K562 (cell line): ENCODE data around the gene FPGS. TPM values are rescaled to one million over a fixed set of nuclear protein-coding genes. Genes with fewer than 3 reads are reported as not detected.

ENCODE experiments used
- ATAC-seq: fragments of 200-7000 bp; cut with Tn5 transposase; 3 replicates; pipeline ENCODE4 v1.9.1; 2020; ENCODE audit warnings: moderate library complexity
- BruUV-seq: library from RNA; stranded (reverse); fragments of 400-500 nt; replicated peaks from 2 replicates; lab custom pipeline; 2021; lab: Mats Ljungman, UMichigan
- CTCF ChIA-PET: fragments of 300-600 bp; formaldehyde crosslinking; extraction: SDS; loops from one replicate; lab custom pipeline; 2021; ENCODE audit warnings: low intra/inter-chr PET ratio; lab: Yijun Ruan, JAX
- POLR2A ChIA-PET: fragments of 300-600, 350-650 bp; sonication (Branson Sonifier 250); formaldehyde crosslinking; extraction: SDS; loops from one replicate; lab custom pipeline; 2021; ENCODE audit warnings: antibody characterized with exemption, inconsistent platforms; lab: Yijun Ruan, JAX
- DNase-seq, 4 experiments: peaks; one replicate each; pipeline versions ENCODE4 v3.0.0 to v3.0.0-alpha.2; 2011 to 2018; ENCODE audit warnings: low spot score in 3 of 4, mixed read lengths in 3 of 4; ENCODE audit errors: extremely low read depth in 1 of 4
- FAIRE-seq: peaks from 2 replicates; lab custom pipeline; 2011; peaks lifted over from hg19 to GRCh38; lab: Jason Lieb, UNC
- H2AFZ ChIP-seq: 2 replicates; pipeline ENCODE4 v1.6.0; 2011; ENCODE audit warnings: low read depth, low read length, control low read depth, inconsistent platforms
- H3K27ac ChIP-seq: fragments of 200-600 bp; 3 replicates; pipeline ENCODE4 v1.8.0; 2011; ENCODE audit warnings: low read depth, mild to moderate bottlenecking, control low read depth, inconsistent platforms, low read length, moderate library complexity, mixed read lengths; ENCODE audit errors: extremely low read depth
- H3K27me3 ChIP-seq, 2 experiments: fragments of 300-600 bp in 1 of 2; 2 replicates in 1 of 2; 3 replicates in 1 of 2; pipeline versions ENCODE4 v1.6.0 to v1.8.0; 2011; ENCODE audit warnings: inconsistent platforms in 2 of 2, low read length in 2 of 2, mild to moderate bottlenecking in 1 of 2, mixed read lengths in 1 of 2, moderate library complexity in 1 of 2; ENCODE audit not compliant: control insufficient read depth in 2 of 2, insufficient read depth in 2 of 2
- H3K36me3 ChIP-seq: fragments of 300-600 bp; 3 replicates; pipeline ENCODE4 v1.8.0; 2011; ENCODE audit warnings: mild to moderate bottlenecking, low read length, inconsistent platforms; ENCODE audit not compliant: control insufficient read depth, insufficient read depth
- H3K4me1 ChIP-seq, 2 experiments: fragments of 200-600 bp in 1 of 2; replicated peaks in 1 of 2; 2 replicates in 1 of 2; 3 replicates in 1 of 2; pipeline versions ENCODE4 v1.5.1 to v1.8.0; 2011; ENCODE audit warnings: inconsistent platforms in 2 of 2, low read length in 2 of 2, mild to moderate bottlenecking in 1 of 2, mixed read lengths in 1 of 2, moderate library complexity in 1 of 2; ENCODE audit not compliant: control insufficient read depth in 2 of 2, insufficient read depth in 2 of 2
- H3K4me2 ChIP-seq: 2 replicates; pipeline ENCODE4 v1.6.1; 2011; ENCODE audit warnings: low read length, control low read depth, inconsistent platforms, mixed read lengths; ENCODE audit not compliant: insufficient read depth
- H3K4me3 ChIP-seq: fragments of 200-600 bp; sonication (generic), shearing (Covaris generic); 2 replicates; pipeline ENCODE4 v1.5.1; 2016; ENCODE audit warnings: control low read depth, inconsistent platforms
- H3K79me2 ChIP-seq: fragments of 200-600 bp; 3 replicates; pipeline ENCODE4 v1.8.0; 2011; ENCODE audit warnings: low read length, inconsistent platforms; ENCODE audit not compliant: control insufficient read depth, insufficient read depth
- H3K9ac ChIP-seq, 2 experiments: 2 replicates each; pipeline versions ENCODE4 v1.6.0 to v1.6.1; 2011; ENCODE audit warnings: low read depth in 2 of 2, low read length in 2 of 2, control low read depth in 1 of 2, inconsistent platforms in 1 of 2, mild to moderate bottlenecking in 1 of 2, mixed read lengths in 1 of 2; ENCODE audit not compliant: insufficient read depth in 1 of 2
- H3K9me1 ChIP-seq: one replicate; pipeline ENCODE4 v1.6.0; 2011; ENCODE audit warnings: inconsistent platforms, mild to moderate bottlenecking, low read length, moderate library complexity; ENCODE audit not compliant: control insufficient read depth, insufficient read depth
- H3K9me3 ChIP-seq: replicated peaks from 2 replicates; pipeline ENCODE4 v1.5.1; 2011; ENCODE audit warnings: low read depth, low read length, inconsistent platforms; ENCODE audit not compliant: control insufficient read depth, insufficient read depth
- H4K20me1 ChIP-seq: replicated peaks from 2 replicates; pipeline ENCODE4 v1.6.1; 2011; ENCODE audit warnings: low read length, inconsistent platforms, mixed read lengths; ENCODE audit not compliant: control insufficient read depth, insufficient read depth
- C11orf30 ChIP-seq: fragments of 450-650 bp; IDR thresholded peaks from 2 replicates; pipeline ENCODE4 v1.6.1; 2016; ENCODE audit warnings: low read depth, mild to moderate bottlenecking
- CREB1 ChIP-seq, 2 experiments: sonication (generic) in 1 of 2; formaldehyde crosslinking in 1 of 2; IDR thresholded peaks; 2 replicates each; pipeline versions ENCODE4 v1.6.1 to v1.8.0; 2012 to 2022; ENCODE audit warnings: inconsistent platforms in 1 of 2, mild to moderate bottlenecking in 1 of 2, missing genetic modification reagents in 1 of 2, moderate library complexity in 1 of 2
- FOXA3 ChIP-seq, 2 experiments: fragments of 450-650 bp in 1 of 2; sonication (generic) in 1 of 2; formaldehyde crosslinking; IDR thresholded peaks in 1 of 2; conservative IDR thresholded peaks in 1 of 2; 2 replicates each; pipeline versions ENCODE4 v1.4.0 to v1.8.0; 2020 to 2022; ENCODE audit warnings: mild to moderate bottlenecking in 2 of 2, missing genetic modification reagents in 1 of 2
- MAFG ChIP-seq: fragments of 450-650 bp; conservative IDR thresholded peaks from 2 replicates; pipeline ENCODE4 v1.6.1; 2016; ENCODE audit warnings: missing genetic modification characterization, missing compliant biosample characterization
- PHF20 ChIP-seq: fragments of 450-650 bp; IDR thresholded peaks from 2 replicates; pipeline ENCODE4 v1.6.1; 2018; ENCODE audit not compliant: partially characterized antibody
- RB1 ChIP-seq: fragments of 450-650 bp; IDR thresholded peaks from 2 replicates; pipeline ENCODE4 v1.6.1; 2017; ENCODE audit warnings: low read depth, mild to moderate bottlenecking
- SFPQ ChIP-seq: fragments of 200-400 bp; formaldehyde crosslinking; IDR thresholded peaks from 2 replicates; pipeline ENCODE4 v1.6.1; 2017; ENCODE audit warnings: mild to moderate bottlenecking, low read depth, low read length, moderate library complexity
- SMARCA4 ChIP-seq: fragments of 450-650 bp; IDR thresholded peaks from 2 replicates; pipeline ENCODE4 v1.6.1; 2016
- THAP7 ChIP-seq: fragments of 250-450 bp; sonication (Bioruptor Pico); IDR thresholded peaks from 2 replicates; pipeline ENCODE4 v1.5.0; 2021
- ZBTB9 ChIP-seq: fragments of 450-650 bp; formaldehyde crosslinking; IDR thresholded peaks from 2 replicates; pipeline ENCODE4 v1.4.0; 2020; ENCODE audit warnings: mild to moderate bottlenecking, moderate library complexity
- ZNF263 ChIP-seq: sonication (generic); formaldehyde crosslinking; IDR thresholded peaks from 2 replicates; pipeline ENCODE4 v1.8.0; 2022; ENCODE audit warnings: mild to moderate bottlenecking, missing genetic modification reagents, borderline replicate concordance
- WGBS: fragments of 100-300 bp; shearing (Covaris generic); methylation state at CpG from one replicate; pipeline ENCODE4 v1.1.6; 2016; ENCODE audit warnings: low coverage, mixed read lengths; ENCODE audit not compliant: insufficient coverage; ENCODE audit errors: missing lambda C conversion rate; 5-methylcytosine and 5-hydroxymethylcytosine counted together
- in situ Hi-C: fragments of 300-500 bp; cut with MboI; formaldehyde crosslinking; loops from 4 replicates; pipeline ENCODE4 v1.15.0; 2018; ENCODE audit warnings: inconsistent platforms, mixed read lengths
- intact Hi-C: fragments of 100-400 bp; cut with micrococcal nuclease; formaldehyde crosslinking; loops from 2 replicates; pipeline ENCODE4 v1.14.2; 2022
- polyA plus RNA-seq, 8 experiments: library from polyadenylated mRNA; depleted of rRNA in 4 of 8; stranded (reverse) in 5 of 8; unstranded in 3 of 8; fragments of >200 nt; fragmentation: Nextera tagmentation in 2 of 8; fragmentation: Illumina TruSeq in 1 of 8; extraction: Ambion mirVana in 2 of 8; extraction: Trizol in 1 of 8; gene quantifications; 2 replicates each; pipeline versions ENCODE4 v1.2.1 to v1.2.3, GENCODE V29; 2011 to 2014; ENCODE audit warnings: inconsistent platforms in 1 of 8, missing spikeins in 1 of 8
- total RNA-seq, 7 experiments: library from RNA; depleted of rRNA in 6 of 7; stranded (reverse); fragments of >200 nt in 6 of 7; fragmentation: Illumina TruSeq in 2 of 7; extraction: Trizol in 2 of 7; gene quantifications; 2 replicates each; pipeline versions ENCODE4 v1.2.1 to v1.2.3, GENCODE V29; 2011 to 2021; ENCODE audit warnings: low replicate concordance in 1 of 7
- TF ChIP-seq, protein P1 (sequence below), 3 experiments: IDR thresholded peaks in 2 of 3; conservative IDR thresholded peaks in 1 of 3; 2 replicates each; pipeline ENCODE4 v1.5.1; 2011 to 2012; ENCODE audit warnings: low read length in 3 of 3, mild to moderate bottlenecking in 3 of 3, control low read depth in 2 of 3, improper control_type of control experiment in 1 of 3, inconsistent platforms in 1 of 3, low read depth in 1 of 3, mixed read lengths in 1 of 3, moderate library complexity in 1 of 3; ENCODE audit not compliant: insufficient read depth in 2 of 3

The FPGS gene
- total and polyA plus RNA-seq, 9 of the 15 experiments (the other 6 are each of a cell fraction or from before 2014, with no cell fraction given) = 0.84 to 86.4 (median 59.2) TPM

- 0 out of 2 replicates have a peak, but pooled peaks have one; percentile 7 for TF ChIP-seq ZNF263 (CRISPR knock-in tag)
These were observed 1.0 kb downstream of the FPGS start (continued) for GRCh38 chr9:127803507-127804352.

DNA sequence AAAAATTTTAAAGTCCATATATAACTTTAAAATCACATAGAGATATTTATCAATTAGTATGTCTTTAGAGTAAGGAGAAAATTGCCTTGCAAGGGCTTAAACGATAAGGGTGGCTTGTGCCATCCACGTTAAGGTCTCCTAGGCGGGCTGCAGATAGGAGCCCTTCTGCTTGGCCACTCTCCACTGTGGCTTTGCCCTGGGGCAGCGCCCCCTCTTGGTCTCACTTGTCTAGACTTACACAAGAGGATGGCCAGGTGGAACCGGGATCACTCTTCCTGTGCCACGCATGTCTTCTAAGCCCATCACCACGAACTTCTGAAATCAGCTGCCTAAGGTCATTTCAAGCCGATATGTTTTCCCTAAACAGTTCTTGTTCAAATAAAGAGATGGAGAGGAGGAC lies 2.9 kb downstream of the FPGS start:
- DNase-seq (peak in 3 of 4 experiments; percentile 35 to 66 (median 38)), FAIRE-seq (peak; percentile 77), ATAC-seq (no peak)
- H3K36me3 ChIP-seq = peaks cover 60% of the 10 kb centered on the region
- WGBS = 65% methylated on average over 8 of the region's 8 CpGs
- intact Hi-C loops (no loop called here), in situ Hi-C loops (loop anchor here (5.0 kb wide), 1 partner anchor 67 kb away; no protein-coding TSS in a partner anchor)
- H3K4me2 ChIP-seq = no peak overlapping the region
- H2AFZ ChIP-seq = no peak overlapping the region
- TSS peak; percentile 27 for BruUV-seq
- no peak overlapping the region for H3K4me3 ChIP-seq
- H3K27me3 ChIP-seq = no peaks in the 10 kb centered on the region
- no peaks in the 10 kb centered on the region for H3K9me3 ChIP-seq
- peaks cover 2% of the 10 kb centered on the region for H3K9me1 ChIP-seq
- ChIA-PET POLR2A (interaction anchor here (0.8 to 1.4 kb wide), 3 partner anchors 12 to 89 kb away, joined by 3 read pairs; no protein-coding TSS in a partner anchor), CTCF (interaction anchor here (0.6 kb wide), 1 partner anchor 65 kb away, joined by 3 read pairs; no protein-coding TSS in a partner anchor)
- no peak overlapping the region for H3K27ac ChIP-seq
- H4K20me1 ChIP-seq = peaks cover 7% of the 10 kb centered on the region
- peaks cover 28 to 51% of the 10 kb centered on the region in 2 experiments for H3K4me1 ChIP-seq
- H3K9ac ChIP-seq = no peak overlapping the region
- H3K79me2 ChIP-seq = peaks cover 24% of the 10 kb centered on the region
- no peak for TF ChIP-seq MAFG (tag)
- TF ChIP-seq, protein P1, sequence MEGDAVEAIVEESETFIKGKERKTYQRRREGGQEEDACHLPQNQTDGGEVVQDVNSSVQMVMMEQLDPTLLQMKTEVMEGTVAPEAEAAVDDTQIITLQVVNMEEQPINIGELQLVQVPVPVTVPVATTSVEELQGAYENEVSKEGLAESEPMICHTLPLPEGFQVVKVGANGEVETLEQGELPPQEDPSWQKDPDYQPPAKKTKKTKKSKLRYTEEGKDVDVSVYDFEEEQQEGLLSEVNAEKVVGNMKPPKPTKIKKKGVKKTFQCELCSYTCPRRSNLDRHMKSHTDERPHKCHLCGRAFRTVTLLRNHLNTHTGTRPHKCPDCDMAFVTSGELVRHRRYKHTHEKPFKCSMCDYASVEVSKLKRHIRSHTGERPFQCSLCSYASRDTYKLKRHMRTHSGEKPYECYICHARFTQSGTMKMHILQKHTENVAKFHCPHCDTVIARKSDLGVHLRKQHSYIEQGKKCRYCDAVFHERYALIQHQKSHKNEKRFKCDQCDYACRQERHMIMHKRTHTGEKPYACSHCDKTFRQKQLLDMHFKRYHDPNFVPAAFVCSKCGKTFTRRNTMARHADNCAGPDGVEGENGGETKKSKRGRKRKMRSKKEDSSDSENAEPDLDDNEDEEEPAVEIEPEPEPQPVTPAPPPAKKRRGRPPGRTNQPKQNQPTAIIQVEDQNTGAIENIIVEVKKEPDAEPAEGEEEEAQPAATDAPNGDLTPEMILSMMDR (IDR thresholded peaks at IDR 0.05 in 2 of 3, conservative IDR thresholded peaks at IDR 0.05 in 1 of 3; ENCODE audit: insufficient read depth in 2 of 3, low read depth in 1 of 3, low read length in 3 of 3) = peak; percentile 62 to 69 (median 64)
- TF ChIP-seq CREB1 (IDR thresholded peaks at IDR 0.05) = no peak
- no peak for TF ChIP-seq CREB1 (CRISPR knock-in tag; IDR thresholded peaks at IDR 0.05)
- no peak for TF ChIP-seq PHF20
- TF ChIP-seq THAP7 (CRISPR knock-in tag) = no peak
- 0 out of 2 replicates have a peak, but pooled peaks have one; percentile 17 for TF ChIP-seq RB1
- TF ChIP-seq FOXA3 (CRISPR knock-in tag; conservative IDR thresholded peaks at IDR 0.05 in 1 of 2, IDR thresholded peaks at IDR 0.05 in 1 of 2) = no peak
- TF ChIP-seq C11orf30 = no peak
- no peak for TF ChIP-seq ZBTB9 (CRISPR knock-in tag)
- TF ChIP-seq SMARCA4 = no peak
- TF ChIP-seq SFPQ = no peak
